Sigmoid colon (tissue), 4 donors: Measurements from ENCODE around the gene ALKBH5.

Source experiments
- EP300 ChIP-seq, 4 donors: sonication (generic); formaldehyde crosslinking; IDR thresholded peaks; one replicate each; pipeline ENCODE4 v1.6.1; 2017; ENCODE audit warnings: antibody characterized with exemption in 4 of 4
- POLR2AphosphoS5 ChIP-seq, 4 donors: sonication (generic); formaldehyde crosslinking; IDR thresholded peaks; one replicate each; pipeline ENCODE4 v1.6.1; 2017; ENCODE audit warnings: antibody characterized with exemption in 4 of 4
- TF ChIP-seq, protein P1 (sequence below), 4 experiments: fragments of 450-650 bp in 3 of 4; fragments of 200-600 bp in 1 of 4; IDR thresholded peaks; one replicate each; pipeline ENCODE4 v1.5.1; 2016 to 2019; ENCODE audit warnings: antibody characterized with exemption in 4 of 4, mild to moderate bottlenecking in 3 of 4, moderate library complexity in 2 of 4

- TF ChIP-seq, protein P1, sequence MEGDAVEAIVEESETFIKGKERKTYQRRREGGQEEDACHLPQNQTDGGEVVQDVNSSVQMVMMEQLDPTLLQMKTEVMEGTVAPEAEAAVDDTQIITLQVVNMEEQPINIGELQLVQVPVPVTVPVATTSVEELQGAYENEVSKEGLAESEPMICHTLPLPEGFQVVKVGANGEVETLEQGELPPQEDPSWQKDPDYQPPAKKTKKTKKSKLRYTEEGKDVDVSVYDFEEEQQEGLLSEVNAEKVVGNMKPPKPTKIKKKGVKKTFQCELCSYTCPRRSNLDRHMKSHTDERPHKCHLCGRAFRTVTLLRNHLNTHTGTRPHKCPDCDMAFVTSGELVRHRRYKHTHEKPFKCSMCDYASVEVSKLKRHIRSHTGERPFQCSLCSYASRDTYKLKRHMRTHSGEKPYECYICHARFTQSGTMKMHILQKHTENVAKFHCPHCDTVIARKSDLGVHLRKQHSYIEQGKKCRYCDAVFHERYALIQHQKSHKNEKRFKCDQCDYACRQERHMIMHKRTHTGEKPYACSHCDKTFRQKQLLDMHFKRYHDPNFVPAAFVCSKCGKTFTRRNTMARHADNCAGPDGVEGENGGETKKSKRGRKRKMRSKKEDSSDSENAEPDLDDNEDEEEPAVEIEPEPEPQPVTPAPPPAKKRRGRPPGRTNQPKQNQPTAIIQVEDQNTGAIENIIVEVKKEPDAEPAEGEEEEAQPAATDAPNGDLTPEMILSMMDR (IDR thresholded peaks at IDR 0.05) = no peak
- TF ChIP-seq EP300 (IDR thresholded peaks at IDR 0.05) (no peak), POLR2AphosphoS5 (IDR thresholded peaks at IDR 0.05) (no peak)
Observed at GRCh38 chr17:18142417-18142816, 41.2 kb upstream of the ALKBH5 start.
